GM11168 (cell line): ENCODE results near the gene ATXN7L1.

Experiments used
- in situ Hi-C: fragments of 300-500 bp; cut with MboI; formaldehyde crosslinking; loops from one replicate; pipeline ENCODE4 v1.12.0; 2022; ENCODE audit warnings: low sequenced_read_pairs; ENCODE audit not compliant: unreplicated experiment

ATXN7L1 gene

DNA sequence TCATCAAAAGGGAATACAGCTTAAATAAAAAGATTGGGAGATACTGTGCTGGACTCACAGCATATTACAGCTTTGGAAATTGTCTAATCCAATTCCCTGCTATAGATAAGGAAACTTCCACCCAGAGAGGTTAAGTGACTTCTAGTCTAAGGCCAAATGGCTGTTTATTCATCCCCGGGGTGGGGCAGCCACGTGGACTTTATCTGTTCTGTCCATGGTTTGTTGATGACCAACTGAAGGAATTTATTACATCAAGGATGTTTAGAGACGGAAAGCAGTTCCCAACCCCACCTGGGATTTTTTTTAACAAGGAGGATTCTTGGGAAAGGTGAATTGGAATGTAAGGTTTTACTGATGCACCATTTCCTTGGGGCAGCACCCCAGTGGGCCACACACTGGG is 88.6 kb downstream of the ATXN7L1 start:
- in situ Hi-C loops = no loop called here

DNA sequence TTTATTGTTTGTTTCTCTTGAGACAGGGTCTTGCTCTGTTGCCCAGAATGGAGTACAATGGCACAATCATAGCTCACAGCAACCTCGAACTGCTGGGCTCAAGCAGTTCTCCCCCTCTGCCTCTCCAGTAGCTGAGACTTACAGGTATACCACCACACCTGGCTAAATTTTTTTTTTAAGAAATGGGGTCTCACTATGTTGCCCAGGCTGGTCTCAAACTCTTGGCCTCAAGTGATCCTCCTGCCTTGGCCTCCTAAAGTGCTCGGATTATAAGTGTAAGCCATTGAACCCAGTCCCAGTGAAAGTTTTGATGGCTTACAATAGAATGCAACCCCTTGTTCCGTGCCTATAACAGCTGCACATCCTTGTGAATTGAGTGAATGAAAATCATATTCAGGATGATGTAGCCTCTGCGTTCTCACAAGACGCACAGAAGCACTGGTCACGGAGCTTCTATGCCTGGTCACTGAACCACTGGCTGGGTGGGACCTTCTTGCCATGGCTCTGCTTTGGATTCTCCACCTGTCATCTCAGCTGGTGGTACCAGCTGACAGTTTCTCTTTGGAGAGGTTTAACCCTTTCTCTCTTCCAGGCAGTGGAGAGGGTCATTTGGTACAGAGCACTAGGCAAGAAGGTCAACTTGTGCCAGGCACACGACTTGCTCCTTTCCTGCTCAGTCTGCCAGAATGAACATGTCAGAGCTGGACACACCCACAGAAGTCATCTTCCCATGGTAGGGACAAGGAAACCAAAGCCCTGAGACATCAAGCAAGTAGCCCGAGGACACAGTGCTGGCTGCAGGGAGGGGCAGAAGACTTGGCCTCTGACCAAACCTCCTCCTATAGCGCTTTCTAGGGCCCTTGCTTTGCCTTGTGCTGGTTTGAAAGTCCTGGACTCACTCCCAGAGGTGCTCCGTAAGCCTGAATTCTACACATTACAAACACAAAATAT is 89.6 kb downstream of the ATXN7L1 start:
- in situ Hi-C loops = no loop called here

DNA sequence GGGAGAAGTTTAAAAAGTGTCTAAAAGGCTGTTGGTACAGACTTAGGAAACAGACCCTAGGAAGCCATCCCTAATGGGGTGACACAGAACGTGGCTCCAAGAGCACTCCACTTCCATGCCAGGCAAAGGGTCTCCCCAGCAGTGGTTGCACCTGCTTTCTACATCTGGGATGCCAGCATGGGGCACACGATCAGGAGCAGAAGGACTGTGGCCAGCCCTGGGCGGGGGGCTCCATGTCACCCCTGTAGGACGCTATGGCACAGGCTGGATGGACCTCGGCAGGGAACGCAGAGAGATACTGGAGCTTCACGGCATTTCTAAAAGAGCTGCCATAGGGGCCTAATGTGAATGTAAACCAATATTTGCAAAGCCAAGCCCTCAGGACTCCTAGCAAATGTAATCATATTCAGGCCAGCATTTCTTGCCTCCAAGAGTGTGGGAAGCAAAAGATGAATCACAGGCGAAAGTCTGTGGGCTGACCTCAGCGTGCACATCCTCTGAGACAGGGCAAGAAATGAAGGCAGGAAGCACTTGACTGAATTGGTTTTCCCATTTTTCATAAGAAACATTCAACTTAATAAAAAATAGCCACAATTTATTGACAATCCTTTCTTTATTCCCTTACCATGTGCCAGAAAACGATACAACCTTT is 93.9 kb downstream of the ATXN7L1 start:
- in situ Hi-C loops = no loop called here

DNA sequence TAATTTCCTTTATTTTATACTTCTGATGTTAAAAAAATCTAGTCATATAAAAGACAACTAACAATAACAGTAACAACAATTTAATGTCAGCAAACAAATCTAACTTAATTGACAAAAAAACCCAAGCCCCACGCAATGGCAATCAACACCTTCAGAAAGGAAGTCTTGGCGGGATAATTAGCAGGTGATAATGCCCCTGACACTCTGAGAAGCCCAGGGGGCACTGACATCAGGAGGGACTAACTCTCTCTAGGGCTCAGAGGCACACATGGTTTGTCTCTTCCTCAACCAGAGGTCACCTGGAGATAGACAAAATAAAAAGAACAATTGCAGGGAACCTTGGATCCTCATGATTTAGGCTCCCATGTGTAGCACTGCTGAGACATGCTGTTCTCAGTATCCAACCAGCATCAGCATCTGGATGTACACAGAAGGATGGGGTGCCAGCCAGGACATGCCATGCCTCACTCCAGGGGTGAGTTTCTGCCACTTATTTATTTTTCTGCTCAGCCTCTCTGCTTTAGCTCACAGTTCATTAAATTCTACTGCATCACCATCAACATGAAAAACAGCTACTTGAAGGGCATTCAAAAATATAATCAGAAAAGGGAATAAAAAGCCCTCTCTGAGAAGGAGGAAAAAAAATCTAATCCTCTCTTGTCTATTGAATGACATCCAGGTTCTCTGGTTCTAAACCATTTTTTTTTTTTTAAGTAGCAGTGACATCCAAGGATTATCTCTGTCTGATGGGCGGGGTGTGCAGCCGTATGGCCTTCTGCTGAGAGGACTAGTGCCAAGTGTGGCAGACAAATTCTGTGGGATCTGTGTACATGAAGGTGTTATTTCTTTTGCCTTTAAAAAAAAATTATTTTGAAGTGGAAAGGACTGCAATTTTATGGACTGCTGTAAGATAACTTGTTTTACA is 96.3 kb downstream of the ATXN7L1 start:
- in situ Hi-C loops = no loop called here

DNA sequence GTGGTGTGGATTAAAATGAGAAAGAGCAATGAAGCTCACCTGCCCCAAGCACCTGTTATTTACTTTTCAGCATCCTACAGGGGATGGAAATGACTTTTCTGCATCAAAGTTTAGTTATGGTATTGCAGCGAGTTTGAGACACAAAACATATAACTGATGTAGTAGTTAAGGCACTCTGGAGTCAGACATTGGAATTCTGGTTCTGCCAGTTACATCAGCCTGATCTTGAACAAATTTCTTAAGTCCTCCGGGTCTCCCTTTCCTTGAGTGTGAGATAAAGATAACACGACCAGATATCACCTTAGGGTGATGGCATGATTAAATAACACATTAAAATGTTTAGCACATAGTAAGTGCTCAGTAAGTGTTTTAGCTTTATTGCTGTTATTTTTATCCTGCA is 97.4 kb downstream of the ATXN7L1 start:
- in situ Hi-C loops = no loop called here

DNA sequence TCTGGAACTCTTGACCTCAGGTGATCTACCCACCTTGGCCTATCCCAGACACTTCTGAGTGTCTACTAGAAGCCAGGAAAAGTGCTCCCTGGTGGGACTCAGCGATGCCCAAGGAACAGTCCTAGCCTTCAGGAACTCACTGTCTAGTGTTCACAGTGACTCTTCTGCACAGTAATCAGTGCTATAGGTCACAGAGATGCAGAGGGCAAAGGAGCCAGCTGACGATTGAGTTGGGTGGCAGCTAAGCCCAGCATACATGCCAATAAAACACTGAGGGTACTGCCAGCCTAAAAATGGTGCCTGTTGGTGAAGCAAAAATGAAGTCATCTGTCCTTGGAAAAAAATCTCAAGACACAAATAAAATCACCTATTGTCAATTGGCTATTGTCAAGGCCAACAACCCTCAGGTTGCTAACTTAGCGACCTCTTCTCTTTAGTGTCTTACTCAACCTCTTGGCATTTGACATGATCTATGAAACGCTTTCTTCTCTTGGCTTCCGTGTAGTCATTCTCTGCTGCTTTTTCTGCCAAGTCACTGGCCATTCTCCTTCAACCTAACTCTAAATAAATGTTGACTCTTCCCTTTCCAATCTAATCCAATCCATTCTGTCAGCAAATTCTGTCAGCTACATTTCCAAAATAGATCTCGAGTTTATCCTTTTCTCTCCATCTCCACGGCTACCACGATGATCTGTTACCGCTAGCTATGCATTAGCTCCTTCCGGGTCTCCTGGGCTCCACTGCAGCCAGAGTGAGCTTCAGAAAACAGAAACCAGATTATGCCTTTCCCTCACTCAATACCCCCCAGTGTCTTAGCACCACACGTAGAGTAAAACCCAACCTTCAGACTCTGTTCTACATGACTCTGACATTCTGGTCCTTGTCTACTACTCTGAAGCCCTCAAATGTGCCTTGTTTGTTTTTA is 99.2 kb downstream of the ATXN7L1 start:
- in situ Hi-C loops = no loop called here

DNA sequence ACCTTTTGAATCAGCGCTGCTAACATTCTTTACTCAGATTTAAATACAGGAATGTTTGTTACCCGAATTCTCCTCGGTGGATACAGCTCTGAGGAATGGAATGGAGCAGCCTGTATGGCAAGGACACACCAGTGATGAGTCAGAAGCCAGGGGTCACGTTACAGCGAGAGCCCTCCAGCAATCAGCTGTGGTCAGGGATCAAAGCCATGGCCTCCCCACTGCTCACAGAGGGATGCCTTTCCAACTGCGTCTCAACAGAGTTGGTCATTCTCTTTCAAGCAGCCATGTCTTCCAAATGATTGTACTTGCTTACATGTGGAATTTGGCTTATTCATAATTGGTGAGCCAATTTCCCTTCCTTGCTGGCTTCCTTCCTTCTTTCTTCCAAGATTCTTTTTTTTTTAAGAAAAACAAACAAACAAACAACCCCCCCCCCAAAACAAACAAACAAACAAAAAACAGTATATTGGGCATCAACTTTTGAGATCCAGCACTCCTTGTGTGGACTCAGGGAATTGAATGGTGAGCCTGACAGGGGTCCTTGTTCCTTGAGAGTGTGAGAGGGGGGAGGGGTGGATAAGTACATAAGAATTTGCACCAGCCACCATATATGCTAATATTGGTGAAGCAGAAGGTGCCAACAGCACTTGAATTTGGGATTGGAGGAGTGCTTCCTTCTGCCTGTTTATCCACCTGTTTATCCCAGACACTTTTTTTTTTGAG is 100.2 kb downstream of the ATXN7L1 start:
- in situ Hi-C loops = no loop called here

DNA sequence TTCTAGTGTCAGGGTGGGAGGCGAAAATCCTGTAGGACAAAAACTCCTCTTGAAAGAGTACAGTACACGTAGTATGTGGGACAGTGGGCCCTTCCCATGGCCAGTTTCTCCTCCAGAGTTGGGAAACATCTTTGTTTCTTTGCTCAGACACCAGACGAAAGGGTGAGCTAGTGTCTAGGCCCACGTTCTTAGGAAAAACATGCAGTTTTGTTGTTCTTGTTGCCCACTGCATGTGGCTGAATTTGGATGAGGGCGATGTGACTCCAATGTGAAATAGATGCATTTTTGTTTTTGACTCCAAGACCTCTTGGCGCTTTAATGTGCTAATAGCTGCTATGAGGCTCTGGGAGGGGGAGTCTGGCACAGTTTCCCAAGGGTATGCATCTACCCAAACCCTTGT is 100.8 kb downstream of the ATXN7L1 start:
- in situ Hi-C loops = no loop called here

DNA sequence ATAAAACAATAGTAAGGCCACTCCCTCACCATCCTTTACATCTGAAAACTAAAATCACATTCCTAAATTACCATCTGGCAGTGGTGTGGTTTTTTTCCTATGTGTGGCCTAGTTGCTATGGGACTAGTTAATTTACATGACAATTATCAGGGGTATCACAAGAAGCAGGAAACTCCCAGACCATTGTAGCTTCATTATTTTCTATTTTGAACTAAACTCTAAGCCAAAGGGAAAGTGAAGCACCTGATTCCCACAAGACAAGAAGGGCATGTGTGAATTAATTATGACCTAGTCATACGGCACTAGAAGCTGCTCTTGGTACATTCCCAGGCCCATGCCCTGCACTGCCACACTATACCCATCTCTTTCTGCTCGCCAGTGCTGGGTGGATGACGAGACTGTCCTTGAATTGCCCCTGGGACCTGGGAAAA is 103.4 kb downstream of the ATXN7L1 start:
- in situ Hi-C loops = no loop called here

DNA sequence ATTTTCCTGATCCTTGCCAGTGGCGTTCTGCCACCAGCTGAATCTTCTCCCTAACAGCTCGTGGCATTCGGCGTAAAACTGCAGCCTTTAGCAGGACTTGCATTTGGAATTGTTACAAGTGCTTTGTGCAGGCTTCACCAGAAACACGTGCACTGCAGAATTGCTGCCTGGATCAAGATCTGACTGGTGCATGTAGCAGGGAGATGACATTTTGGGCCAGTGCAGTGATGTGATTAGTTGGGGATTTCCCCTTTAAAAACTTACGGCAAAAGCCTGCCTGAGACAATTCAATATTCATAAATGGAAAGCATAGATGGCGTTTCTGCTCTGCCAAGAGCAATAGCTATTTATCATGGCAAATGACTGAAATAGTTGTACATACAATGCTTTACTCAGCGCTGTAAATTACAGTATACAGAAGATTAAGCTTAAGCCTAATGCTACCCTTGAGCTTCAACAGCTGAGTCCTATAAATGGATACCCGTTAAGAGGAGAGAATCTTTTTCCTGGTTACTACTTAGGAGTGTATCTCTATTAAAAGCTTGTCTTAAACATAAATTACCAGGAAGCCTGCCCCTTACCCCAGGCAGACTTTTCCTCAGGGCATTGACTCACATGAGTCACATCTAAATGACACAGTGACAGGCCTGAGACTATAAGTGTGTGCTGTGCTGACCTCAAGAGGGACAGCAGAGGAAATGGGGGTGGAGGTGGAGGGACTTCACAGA is 106.3 kb downstream of the ATXN7L1 start:
- in situ Hi-C loops = loop anchor here (5.0 to 10.0 kb wide), 2 partner anchors 272 to 385 kb away; no protein-coding TSS in a partner anchor

DNA sequence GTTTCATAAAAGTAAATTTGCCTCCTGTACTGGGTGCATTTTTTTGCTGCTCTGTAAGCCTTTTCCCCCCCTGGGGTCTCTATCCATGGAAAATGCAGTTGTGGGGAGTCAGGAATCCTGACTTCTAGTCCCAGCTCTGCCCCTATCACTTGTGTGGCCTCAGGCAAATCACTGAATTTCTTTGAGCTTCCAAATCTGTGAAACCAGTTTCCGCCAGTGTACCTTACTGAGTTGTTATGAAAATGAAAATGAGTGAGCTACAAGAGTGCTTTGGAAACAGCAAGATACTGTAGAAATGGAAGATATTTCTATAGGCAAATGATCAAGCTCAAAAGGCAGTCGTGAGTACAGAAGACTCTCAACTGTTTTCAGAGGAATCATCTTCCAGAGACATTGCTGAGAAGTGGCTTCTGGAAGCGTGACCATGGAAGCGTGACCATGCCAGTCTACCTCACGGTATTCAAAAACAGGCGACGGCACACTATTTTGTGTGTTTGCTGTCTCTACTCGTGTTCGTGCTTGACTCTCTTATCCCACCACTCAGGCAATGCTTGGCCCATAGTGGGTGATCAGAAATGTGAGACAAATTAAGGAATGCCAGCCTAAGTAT is 107.4 kb downstream of the ATXN7L1 start:
- in situ Hi-C loops = loop anchor here (5.0 to 10.0 kb wide), 2 partner anchors 273 to 386 kb away; no protein-coding TSS in a partner anchor

DNA sequence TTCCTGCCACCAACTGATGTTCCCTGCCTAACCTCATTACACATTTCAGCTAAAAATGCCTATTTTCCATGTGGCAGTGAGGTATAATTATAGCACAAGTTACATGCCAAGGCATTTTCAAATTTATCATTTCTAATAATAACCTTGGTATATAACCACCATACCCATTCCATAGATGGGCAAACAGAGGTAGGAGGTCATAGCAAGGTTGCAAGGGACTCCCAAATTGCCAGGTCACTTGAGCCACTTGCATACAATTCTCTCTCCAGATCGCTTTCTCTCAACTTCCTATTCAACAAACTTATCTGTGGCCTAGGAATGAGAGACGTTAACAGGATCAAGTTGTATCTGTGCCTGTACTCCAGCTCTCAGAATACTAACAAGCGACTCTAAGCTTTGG is 108.3 kb downstream of the ATXN7L1 start:
- in situ Hi-C loops = loop anchor here (5.0 to 10.0 kb wide), 2 partner anchors 274 to 387 kb away; no protein-coding TSS in a partner anchor

DNA sequence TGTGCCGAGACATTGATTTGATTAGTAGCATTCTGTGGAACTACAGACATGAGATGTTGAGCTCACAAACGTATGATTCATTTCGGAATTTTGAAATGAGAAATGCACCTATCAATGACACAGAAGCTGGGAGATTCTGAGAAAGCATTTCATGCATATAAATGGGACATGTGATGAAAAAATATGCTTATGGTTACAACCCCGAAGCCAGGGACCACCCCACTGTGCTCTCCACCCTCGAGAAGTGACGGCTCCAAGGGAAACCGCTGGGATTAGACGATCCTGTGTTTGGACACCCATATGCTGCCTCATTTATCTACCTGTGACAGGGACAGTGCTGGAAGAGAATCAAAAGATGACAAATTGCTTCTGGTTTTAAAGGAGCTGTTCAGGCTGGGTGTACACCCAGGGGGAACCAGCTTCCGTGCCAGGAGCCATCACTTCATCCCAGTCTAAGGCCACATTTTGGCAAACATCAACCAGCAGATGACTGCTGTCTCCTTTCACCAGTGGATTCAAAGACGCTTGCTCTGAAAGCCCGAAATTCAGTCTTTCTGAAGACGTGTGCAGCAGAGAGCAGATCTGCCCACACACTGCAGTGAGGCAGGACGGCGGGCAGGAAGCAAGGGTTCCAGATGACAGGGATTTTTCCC is 109.9 kb downstream of the ATXN7L1 start:
- in situ Hi-C loops = loop anchor here (5.0 to 10.0 kb wide), 2 partner anchors 276 to 388 kb away; no protein-coding TSS in a partner anchor

DNA sequence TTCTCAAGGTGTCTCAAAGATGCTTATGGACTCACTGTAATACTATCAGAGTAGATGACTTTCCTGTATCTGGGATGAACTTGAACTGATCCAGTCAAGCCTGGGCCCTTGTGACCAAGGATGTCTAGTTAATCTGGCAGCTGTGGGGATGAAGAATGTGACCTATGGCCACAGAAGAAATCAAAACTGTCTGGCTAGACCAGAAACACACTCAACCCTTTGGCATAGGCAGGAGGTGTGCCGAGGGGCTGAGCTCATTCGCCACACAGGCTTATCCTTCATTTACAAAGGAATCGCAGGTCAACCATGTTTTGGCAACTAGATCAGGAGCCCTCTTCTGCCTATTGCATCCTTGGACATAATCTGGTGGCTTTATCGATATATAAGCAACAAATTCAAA is 110.6 kb downstream of the ATXN7L1 start:
- in situ Hi-C loops = loop anchor here (5.0 to 10.0 kb wide), 2 partner anchors 276 to 389 kb away; no protein-coding TSS in a partner anchor

DNA sequence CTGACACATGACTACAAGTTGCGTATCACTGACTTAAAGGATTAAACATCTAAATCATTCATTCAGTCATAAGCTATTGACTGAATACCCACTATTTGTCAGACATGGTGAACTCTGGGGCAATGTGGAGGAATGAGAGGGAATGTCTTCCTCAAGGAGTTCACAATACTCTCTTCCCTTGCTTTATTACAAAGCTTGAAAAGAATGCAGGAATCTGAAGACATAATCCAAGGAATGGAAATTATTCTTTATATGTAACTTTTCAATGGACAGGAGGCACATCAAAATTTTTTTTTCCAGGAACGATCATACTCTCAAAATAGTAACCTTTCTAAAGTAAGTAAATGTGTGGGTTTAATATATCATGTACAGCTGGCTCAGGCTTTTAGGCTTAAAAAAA is 111.9 kb downstream of the ATXN7L1 start:
- in situ Hi-C loops = loop anchor here (10.0 kb wide), 1 partner anchor 390 kb away; no protein-coding TSS in a partner anchor

DNA sequence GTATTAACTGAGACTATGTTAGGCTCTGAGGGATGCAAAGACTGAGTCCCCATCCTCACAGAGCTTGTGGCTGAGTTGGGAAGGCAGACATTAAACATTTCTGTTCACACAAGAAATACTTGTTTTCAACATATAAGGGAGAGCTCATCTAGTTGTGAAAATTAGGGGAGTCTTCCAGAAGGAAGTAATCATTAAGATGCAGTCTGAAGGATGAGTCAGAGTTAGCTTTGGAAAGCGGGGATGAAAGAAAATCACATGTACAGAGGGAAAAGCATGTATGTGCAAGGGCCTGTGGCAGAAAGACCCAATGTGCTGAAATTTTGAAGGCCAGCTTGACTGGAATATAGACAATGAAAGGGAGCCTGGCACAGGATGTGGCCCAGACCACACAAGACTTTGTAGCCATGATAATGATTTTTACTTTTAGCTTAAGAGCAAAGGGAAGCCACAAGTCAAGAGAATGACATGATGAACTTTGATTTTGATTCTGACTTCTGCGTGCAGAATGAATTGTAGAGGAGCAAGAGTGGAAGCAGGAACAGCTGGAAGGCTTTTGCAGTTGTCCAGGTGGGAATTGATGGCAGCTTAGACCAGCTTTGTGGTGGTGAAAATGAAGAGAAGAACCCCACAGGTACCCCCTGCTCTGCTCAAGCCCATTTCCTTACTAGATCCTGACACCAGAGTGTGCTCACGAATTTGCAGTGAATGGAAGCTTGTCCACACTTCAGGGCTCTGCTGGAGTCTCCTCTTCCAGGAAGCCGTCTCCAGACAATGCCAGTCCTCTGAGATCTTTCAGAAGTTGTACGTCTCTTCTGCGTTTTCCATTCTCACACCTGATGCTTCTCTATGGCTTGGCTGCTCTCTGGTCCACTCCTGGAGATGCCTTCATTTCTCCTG is 115.6 kb downstream of the ATXN7L1 start:
- in situ Hi-C loops = loop anchor here (10.0 kb wide), 1 partner anchor 394 kb away; no protein-coding TSS in a partner anchor
